ENCODE measurements around the gene PHGDH. TPM values are rescaled to one million over a fixed set of nuclear protein-coding genes. Genes with fewer than 3 reads are reported as not detected.

Gene PHGDH
- total and polyA plus RNA-seq, 9 of the 15 experiments (the other 6 are each of a cell fraction or from before 2014, with no cell fraction given), result 6.7 to 84.2 (median 36.2) TPM

- no peak overlapping the region for H2AFZ ChIP-seq (ENCODE audit: low read depth, low read length)
- FAIRE-seq (no peak), ATAC-seq (no peak), DNase-seq (ENCODE audit: extremely low read depth in 1 of 4, low spot score in 3 of 4) (no peak)
- no peaks in the 10 kb centered on the region for H3K9me3 ChIP-seq (replicated peaks; ENCODE audit: control insufficient read depth, insufficient read depth, low read depth, low read length)
- no peak overlapping the region for H3K9ac ChIP-seq (ENCODE audit: insufficient read depth in 1 of 2, low read depth in 2 of 2, low read length in 2 of 2)
- WGBS (ENCODE audit: insufficient coverage, low coverage, missing lambda C conversion rate), result under 1% methylated on average over 7 of the region's 7 CpGs
- BruUV-seq (replicated peaks), result no TSS peak
- H3K36me3 ChIP-seq (ENCODE audit: control insufficient read depth, insufficient read depth, low read length), result no peaks in the 10 kb centered on the region
- in situ Hi-C loops (cut with MboI), result no loop called here
- no peak overlapping the region for H3K4me3 ChIP-seq
- ChIA-PET CTCF (ENCODE audit: low intra/inter-chr PET ratio) (no interaction called here), POLR2A (no interaction called here)
- H3K27me3 ChIP-seq (ENCODE audit: control insufficient read depth in 2 of 2, insufficient read depth in 2 of 2, low read length in 2 of 2), result peaks cover 7 to 20% of the 10 kb centered on the region in 2 experiments
- intact Hi-C loops (cut with micrococcal nuclease), result no loop called here
- H3K4me2 ChIP-seq (ENCODE audit: insufficient read depth, low read length), result no peak overlapping the region
- 0 out of 5 replicates have a peak, but pooled peaks cover 0 to 3% of the 10 kb centered on the region in 2 experiments for H3K4me1 ChIP-seq (replicated peaks in 1 of 2; ENCODE audit: control insufficient read depth in 2 of 2, insufficient read depth in 2 of 2, low read length in 2 of 2)
- no peak overlapping the region for H3K27ac ChIP-seq (ENCODE audit: extremely low read depth, low read depth, low read length)
- H3K9me1 ChIP-seq (ENCODE audit: control insufficient read depth, insufficient read depth, low read length), result no peaks in the 10 kb centered on the region
- no peaks in the 10 kb centered on the region for H4K20me1 ChIP-seq (replicated peaks; ENCODE audit: control insufficient read depth, insufficient read depth, low read length)
- H3K79me2 ChIP-seq (ENCODE audit: control insufficient read depth, insufficient read depth, low read length), result no peaks in the 10 kb centered on the region
- TF ChIP-seq FOXJ3 (CRISPR knock-in tag; IDR thresholded peaks at IDR 0.05) (no peak), FOXO4 (CRISPR knock-in tag; IDR thresholded peaks at IDR 0.05) (no peak), ZNF766 (CRISPR knock-in tag; conservative IDR thresholded peaks at IDR 0.05) (no peak), HDAC1 (IDR thresholded peaks at IDR 0.05) (no peak), BCOR (IDR thresholded peaks at IDR 0.05) (no peak), HMGXB4 (CRISPR knock-in tag; IDR thresholded peaks at IDR 0.05) (no peak), SIN3A (IDR thresholded peaks at IDR 0.05; ENCODE audit: borderline replicate concordance in 2 of 2, control insufficient read depth in 1 of 2, low read depth in 2 of 2, low read length in 2 of 2) (no peak), ZNF24 (IDR thresholded peaks at IDR 0.05) (no peak), ZBTB9 (CRISPR knock-in tag; IDR thresholded peaks at IDR 0.05) (no peak), CXXC5 (CRISPR knock-in tag; IDR thresholded peaks at IDR 0.05) (no peak), ZBTB7A (IDR thresholded peaks at IDR 0.05; ENCODE audit: borderline replicate concordance, control insufficient read depth, low read depth, low read length) (no peak), POLR2A (conservative IDR thresholded peaks at IDR 0.05) (no peak)
Observed at GRCh38 chr1:119774746-119775490, 63.2 kb downstream of the PHGDH start.

Measured in K562 (cell line).